A673 (cell line): ENCODE results near the gene KIF22. TPM values are rescaled to one million over a fixed set of nuclear protein-coding genes. Genes with fewer than 3 reads are reported as not detected.
A peak's percentile ranks its signal among the peaks of the same experiment; 100 is the strongest.

Experiments used
- BruUV-seq: library from RNA; stranded (reverse); fragments of 400-500 nt; replicated peaks from 2 replicates; lab custom pipeline; 2021; lab: Mats Ljungman, UMichigan
- CTCF ChIA-PET: fragments of 300-600 bp; sonication (Branson Sonifier 250); formaldehyde crosslinking; loops from one replicate; lab custom pipeline; 2022; ENCODE audit warnings: antibody characterized with exemption; lab: Charles Lee
- POLR2A ChIA-PET: fragments of 300-600 bp; sonication (Branson Sonifier 250); formaldehyde crosslinking; loops from one replicate; lab custom pipeline; 2022; ENCODE audit warnings: antibody characterized with exemption; ENCODE audit not compliant: low non-redundant PET; lab: Charles Lee
- DNase-seq: peaks from one replicate; pipeline ENCODE4 v3.0.0-alpha.2; 2015; ENCODE audit warnings: low spot score
- H3K27ac ChIP-seq: fragments of 200-600 bp; sonication (generic); 2 replicates; pipeline ENCODE4 v1.5.1; 2016; ENCODE audit warnings: mixed run types, low read depth, mild to moderate bottlenecking, mixed read lengths, antibody characterized with exemption, low read length; ENCODE audit not compliant: poor library complexity, severe bottlenecking
- H3K27me3 ChIP-seq: fragments of 200-600 bp; sonication (generic); replicated peaks from 2 replicates; pipeline ENCODE4 v1.6.1; 2017; ENCODE audit warnings: mixed run types, low read depth, mild to moderate bottlenecking, mixed read lengths, antibody characterized with exemption, low read length; ENCODE audit not compliant: insufficient read depth, poor library complexity
- H3K36me3 ChIP-seq: fragments of 200-600 bp; sonication (generic); 2 replicates; pipeline ENCODE4 v1.6.1; 2016; ENCODE audit warnings: mixed run types, mild to moderate bottlenecking, mixed read lengths, antibody characterized with exemption, low read length; ENCODE audit not compliant: insufficient read depth, poor library complexity, severe bottlenecking
- H3K4me1 ChIP-seq: fragments of 200-600 bp; sonication (generic); 2 replicates; pipeline ENCODE4 v1.6.1; 2017; ENCODE audit warnings: mixed run types, mild to moderate bottlenecking, mixed read lengths, antibody characterized with exemption, low read length; ENCODE audit not compliant: insufficient read depth, poor library complexity, severe bottlenecking
- H3K4me3 ChIP-seq: fragments of 200-600 bp; sonication (generic); 2 replicates; pipeline ENCODE4 v1.5.1; 2016; ENCODE audit warnings: low read depth, mixed run types, mild to moderate bottlenecking, mixed read lengths, low read length; ENCODE audit not compliant: poor library complexity, severe bottlenecking
- H3K9me3 ChIP-seq: fragments of 200-600 bp; sonication (generic); 2 replicates; pipeline ENCODE4 v1.6.1; 2016; ENCODE audit warnings: mixed run types, low read depth, mild to moderate bottlenecking, mixed read lengths, antibody characterized with exemption, low read length; ENCODE audit not compliant: poor library complexity, severe bottlenecking
- EZH2 ChIP-seq: fragments of 200-600 bp; sonication (generic); IDR thresholded peaks from 2 replicates; pipeline ENCODE4 v1.6.1; 2017; ENCODE audit warnings: borderline replicate concordance, low read depth, mild to moderate bottlenecking, mixed read lengths, antibody characterized with exemption, low read length; ENCODE audit not compliant: poor library complexity, severe bottlenecking
- intact Hi-C: fragments of 100-400 bp; cut with micrococcal nuclease; formaldehyde crosslinking; loops from one replicate; pipeline ENCODE4 v1.10.0; 2022; ENCODE audit not compliant: unreplicated experiment
- total RNA-seq: library from RNA; stranded (reverse); gene quantifications from 2 replicates; pipeline ENCODE4 v1.2.3, GENCODE V29; 2021
- TF ChIP-seq, protein P1 (sequence below): fragments of 300-800, 200-600 bp; sonication (generic); conservative IDR thresholded peaks from 2 replicates; pipeline ENCODE4 v1.5.1; 2017; ENCODE audit warnings: low read depth, mild to moderate bottlenecking, antibody characterized with exemption, low read length, moderate library complexity, mixed read lengths

Gene KIF22
- total RNA-seq, 1 experiment from 2014 or later = 171 TPM

DNA sequence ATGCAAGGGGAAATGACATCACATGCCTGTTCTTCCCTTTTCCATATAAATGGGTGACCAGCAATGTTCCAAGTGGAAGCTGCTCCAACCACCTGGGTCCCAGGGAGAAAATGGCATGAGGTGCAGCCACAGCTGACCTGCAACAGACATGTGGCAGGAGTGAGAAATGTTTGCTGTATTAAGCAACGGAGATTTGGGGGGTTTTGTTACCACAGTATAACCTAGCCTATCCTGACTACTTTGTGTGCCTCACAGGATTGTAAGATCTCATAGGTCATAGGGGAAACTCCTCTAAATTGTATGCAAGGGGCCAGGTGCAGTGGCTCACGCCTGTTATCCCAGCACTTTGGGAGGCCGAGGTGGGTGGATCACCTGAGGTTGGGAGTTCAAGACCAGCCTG lies 60.4 kb downstream of the KIF22 start:
- Histone ChIP-seq H3K4me1 (peaks cover 4% of the 10 kb centered on the region), H3K36me3 (no peaks in the 10 kb centered on the region), H3K27ac (no peak overlapping the region), H3K27me3 (no peaks in the 10 kb centered on the region), H3K4me3 (no peak overlapping the region), H3K9me3 (no peaks in the 10 kb centered on the region)
- DNase-seq = no peak
- POLR2A ChIA-PET = no interaction called here
- BruUV-seq = no TSS peak
- CTCF ChIA-PET = interaction anchor here (0.7 kb wide), 1 partner anchor 15 kb away, joined by 5 read pairs; no protein-coding TSS in a partner anchor
- intact Hi-C loops = no loop called here
- no peak for TF ChIP-seq EZH2
- TF ChIP-seq, protein P1, sequence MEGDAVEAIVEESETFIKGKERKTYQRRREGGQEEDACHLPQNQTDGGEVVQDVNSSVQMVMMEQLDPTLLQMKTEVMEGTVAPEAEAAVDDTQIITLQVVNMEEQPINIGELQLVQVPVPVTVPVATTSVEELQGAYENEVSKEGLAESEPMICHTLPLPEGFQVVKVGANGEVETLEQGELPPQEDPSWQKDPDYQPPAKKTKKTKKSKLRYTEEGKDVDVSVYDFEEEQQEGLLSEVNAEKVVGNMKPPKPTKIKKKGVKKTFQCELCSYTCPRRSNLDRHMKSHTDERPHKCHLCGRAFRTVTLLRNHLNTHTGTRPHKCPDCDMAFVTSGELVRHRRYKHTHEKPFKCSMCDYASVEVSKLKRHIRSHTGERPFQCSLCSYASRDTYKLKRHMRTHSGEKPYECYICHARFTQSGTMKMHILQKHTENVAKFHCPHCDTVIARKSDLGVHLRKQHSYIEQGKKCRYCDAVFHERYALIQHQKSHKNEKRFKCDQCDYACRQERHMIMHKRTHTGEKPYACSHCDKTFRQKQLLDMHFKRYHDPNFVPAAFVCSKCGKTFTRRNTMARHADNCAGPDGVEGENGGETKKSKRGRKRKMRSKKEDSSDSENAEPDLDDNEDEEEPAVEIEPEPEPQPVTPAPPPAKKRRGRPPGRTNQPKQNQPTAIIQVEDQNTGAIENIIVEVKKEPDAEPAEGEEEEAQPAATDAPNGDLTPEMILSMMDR = no peak

DNA sequence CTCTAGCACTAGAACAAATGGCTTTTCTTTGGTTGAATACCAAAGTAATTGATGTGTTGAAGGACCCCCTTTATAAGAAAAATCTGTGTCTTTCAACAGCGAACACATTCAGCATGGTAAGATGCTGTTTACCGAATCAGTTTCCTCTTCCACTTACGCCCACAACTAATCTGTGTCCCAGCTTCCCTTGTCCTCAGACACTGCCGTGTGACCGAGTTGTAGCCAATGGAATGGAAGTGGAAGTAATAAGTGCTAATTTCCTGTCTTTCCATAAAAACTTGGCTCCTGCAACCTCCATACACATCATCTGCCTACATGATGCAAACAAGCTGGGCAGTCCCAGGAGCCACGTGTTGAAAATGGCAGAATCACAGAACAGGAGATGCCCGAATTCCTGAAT lies 62.1 kb downstream of the KIF22 start:
- no peaks in the 10 kb centered on the region for H3K27me3 ChIP-seq
- intact Hi-C loops = no loop called here
- no TSS peak for BruUV-seq
- POLR2A ChIA-PET = interaction anchor here (0.5 to 0.6 kb wide), 2 partner anchors 9 to 677 kb away, joined by 3 to 4 read pairs; no protein-coding TSS in a partner anchor
- H3K27ac ChIP-seq = peak overlapping the region; percentile 38
- H3K36me3 ChIP-seq = no peaks in the 10 kb centered on the region
- peaks cover 4% of the 10 kb centered on the region for H3K4me1 ChIP-seq
- peak; percentile 92 for DNase-seq
- no peak for TF ChIP-seq EZH2
- TF ChIP-seq, protein P1 = no peak
- H3K9me3 ChIP-seq = no peaks in the 10 kb centered on the region
- CTCF ChIA-PET = interaction anchor here (0.6 to 0.7 kb wide), 3 partner anchors 76 to 1320 kb away, joined by 4 to 9 read pairs (median 6); no protein-coding TSS in a partner anchor
- H3K4me3 ChIP-seq = no peak overlapping the region

DNA sequence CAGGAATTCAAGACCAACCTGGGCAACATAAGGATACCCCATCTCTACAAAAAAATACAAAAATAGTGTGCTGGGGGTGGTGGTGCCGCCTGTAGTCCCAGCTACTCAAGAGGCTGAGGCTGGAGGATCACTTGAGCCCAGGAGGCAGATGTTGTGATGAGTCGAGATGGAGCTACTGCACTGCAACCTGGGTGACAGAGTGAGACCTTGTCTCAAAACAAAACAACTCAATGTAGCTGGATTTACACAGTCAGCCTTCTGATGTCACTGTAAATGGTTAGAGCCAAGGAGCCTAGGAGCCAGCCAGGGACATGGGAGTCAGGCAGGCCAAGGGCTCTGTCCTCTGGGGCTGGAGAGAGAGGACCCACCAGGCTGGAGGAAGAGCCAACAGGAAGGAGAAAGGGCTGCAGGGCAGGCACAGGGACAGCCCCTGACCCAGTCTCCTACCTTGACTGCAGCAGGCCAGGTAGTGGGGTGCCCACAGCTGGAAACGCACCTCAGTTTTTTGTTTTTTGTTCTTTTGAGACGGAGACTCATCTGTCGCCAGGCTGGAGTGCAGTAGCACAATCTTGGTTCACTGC lies 64.1 kb downstream of the KIF22 start:
- H3K27ac ChIP-seq = no peak overlapping the region
- POLR2A ChIA-PET = no interaction called here
- H3K27me3 ChIP-seq = no peaks in the 10 kb centered on the region
- TF ChIP-seq EZH2 = no peak
- TF ChIP-seq, protein P1 = no peak
- no peaks in the 10 kb centered on the region for H3K9me3 ChIP-seq
- CTCF ChIA-PET = no interaction called here
- intact Hi-C loops = no loop called here
- DNase-seq = no peak
- peaks cover 4% of the 10 kb centered on the region for H3K4me1 ChIP-seq
- no TSS peak for BruUV-seq
- H3K4me3 ChIP-seq = no peak overlapping the region
- peaks cover 9% of the 10 kb centered on the region for H3K36me3 ChIP-seq

Other genes with a start within 250 kb of the KIF22 start
- gene SPN, start 127.5 kb upstream of the KIF22 start, total RNA-seq = not detected in 2 replicates
- gene QPRT, start 111.6 kb upstream of the KIF22 start, total RNA-seq = 31.1 and 48.3 TPM in 2 replicates
- gene C16orf54, start 44.8 kb upstream of the KIF22 start, total RNA-seq = not detected in 2 replicates
- gene ZG16, start 12.5 kb upstream of the KIF22 start, total RNA-seq = not detected in 2 replicates
- gene MAZ, start 15.8 kb downstream of the KIF22 start, total RNA-seq = 457 and 516 TPM in 2 replicates
- 9.0 TPM in 2 replicates for gene PRRT2, start 21.4 kb downstream of the KIF22 start, total RNA-seq
- gene PAGR1, start 25.4 kb downstream of the KIF22 start, total RNA-seq = 47.4 and 50.0 TPM in 2 replicates
- gene MVP, start 29.7 kb downstream of the KIF22 start, total RNA-seq = 5.6 and 7.1 TPM in 2 replicates
- 51.7 and 55.6 TPM in 2 replicates for gene CDIPT, start 72.5 kb downstream of the KIF22 start, total RNA-seq
- 7.0 and 9.1 TPM in 2 replicates for gene SEZ6L2, start 108.8 kb downstream of the KIF22 start, total RNA-seq
- gene ASPHD1, start 109.7 kb downstream of the KIF22 start, total RNA-seq = 2.0 and 2.5 TPM in 2 replicates
- 32.4 and 33.3 TPM in 2 replicates for gene KCTD13, start 135.5 kb downstream of the KIF22 start, total RNA-seq
- 48.3 and 52.7 TPM in 2 replicates for gene TMEM219, start 171.3 kb downstream of the KIF22 start, total RNA-seq
- gene TAOK2, start 183.1 kb downstream of the KIF22 start, total RNA-seq = 49.9 and 50.2 TPM in 2 replicates
- gene HIRIP3, start 204.9 kb downstream of the KIF22 start, total RNA-seq = 29.7 and 33.2 TPM in 2 replicates
- 115 and 120 TPM in 2 replicates for gene INO80E, start 205.5 kb downstream of the KIF22 start, total RNA-seq
- gene DOC2A, start 220.3 kb downstream of the KIF22 start, total RNA-seq = 3.2 and 5.4 TPM in 2 replicates
- not detected in 2 replicates for gene C16orf92, start 232.4 kb downstream of the KIF22 start, total RNA-seq
- 1.9 and 2.6 TPM in 2 replicates for gene TLCD3B, start 240.5 kb downstream of the KIF22 start, total RNA-seq